ENCODE measurements around the gene VAMP2. TPM values are rescaled to one million over a fixed set of nuclear protein-coding genes. Genes with fewer than 3 reads are reported as not detected.

Gene VAMP2
- total and polyA plus RNA-seq, 9 of the 15 experiments (the other 6 are each of a cell fraction or from before 2014, with no cell fraction given): 2.3 to 31.8 (median 6.0) TPM

DNA sequence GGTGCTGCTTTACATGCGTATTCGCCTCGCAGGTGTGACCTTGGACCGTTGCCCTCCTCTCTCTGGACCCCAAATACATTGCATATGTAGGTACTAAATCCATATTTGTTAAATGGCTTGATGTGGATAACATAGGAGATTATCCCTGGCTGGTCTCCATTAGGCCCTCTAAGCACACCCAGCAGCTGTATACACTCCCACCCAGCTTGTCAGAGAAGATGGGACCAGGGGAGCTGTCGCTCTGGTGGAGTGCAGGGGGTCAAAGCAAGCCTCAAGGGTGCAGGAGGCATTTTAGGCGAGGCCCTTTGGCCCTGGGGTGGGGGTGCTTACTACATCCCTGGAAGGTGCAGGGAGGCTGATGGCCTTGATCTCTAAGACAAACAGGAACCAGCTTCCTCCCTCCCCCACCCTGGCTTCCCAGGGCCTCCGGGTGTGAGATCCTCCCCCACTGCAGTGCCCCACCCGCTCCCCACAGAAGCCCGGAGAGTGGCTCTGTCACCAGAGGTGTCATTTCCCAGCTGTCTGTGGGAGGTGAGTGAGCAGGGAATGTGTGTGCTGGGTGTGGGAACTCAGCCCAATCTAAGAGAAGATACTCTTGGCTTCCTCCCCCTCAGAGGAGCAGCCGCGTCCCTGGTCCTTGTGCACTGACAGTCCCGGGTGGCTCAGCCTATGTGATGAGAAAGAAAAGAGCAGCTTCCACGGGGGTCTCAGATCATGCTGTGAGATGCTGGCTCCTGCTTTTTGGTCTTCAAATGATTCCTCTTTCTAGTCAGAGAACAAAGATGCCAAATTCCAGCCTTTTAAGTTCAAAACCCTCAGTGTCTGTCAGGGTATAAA lies 1.4 kb upstream of the VAMP2 start (continued):
- TF ChIP-seq ZNF830 (CRISPR knock-in tag; IDR thresholded peaks at IDR 0.05) (no peak), COPS2 (conservative IDR thresholded peaks at IDR 0.05) (no peak), IRF2 (CRISPR knock-in tag; IDR thresholded peaks at IDR 0.05) (no peak), SRSF1 (IDR thresholded peaks at IDR 0.05; ENCODE audit: low read depth, low read length) (no peak), SIRT6 (IDR thresholded peaks at IDR 0.05; ENCODE audit: low read depth, low read length) (no peak), ZC3H11A (IDR thresholded peaks at IDR 0.05; ENCODE audit: low read depth, low read length) (no peak), ATF6 (CRISPR knock-in tag; IDR thresholded peaks at IDR 0.05) (no peak), DACH1 (IDR thresholded peaks at IDR 0.05; ENCODE audit: partially characterized antibody) (no peak), FOXA1 (IDR thresholded peaks at IDR 0.05; ENCODE audit: borderline replicate concordance) (no peak), TCF3 (CRISPR knock-in tag; IDR thresholded peaks at IDR 0.05) (peak; percentile 44; the same call in 1 of the 2 replicates), NFATC3 (IDR thresholded peaks at IDR 0.05) (no peak), ZFP30 (CRISPR knock-in tag; IDR thresholded peaks at IDR 0.05; ENCODE audit: borderline replicate concordance) (no peak), DEAF1 (CRISPR knock-in tag; IDR thresholded peaks at IDR 0.05) (no peak), MLX (CRISPR knock-in tag; conservative IDR thresholded peaks at IDR 0.05) (no peak), ELF2 (CRISPR knock-in tag; IDR thresholded peaks at IDR 0.05) (no peak), ZNF274 (IDR thresholded peaks at IDR 0.05; ENCODE audit: borderline replicate concordance, low read depth, low read length) (no peak), RFX7 (CRISPR knock-in tag; IDR thresholded peaks at IDR 0.05) (no peak), HDAC3 (IDR thresholded peaks at IDR 0.05; ENCODE audit: borderline replicate concordance, partially characterized antibody) (no peak), ZBTB8A (IDR thresholded peaks at IDR 0.05; ENCODE audit: partially characterized antibody) (no peak), ZNF121 (CRISPR knock-in tag; conservative IDR thresholded peaks at IDR 0.05) (no peak), GATAD2A (IDR thresholded peaks at IDR 0.05) (peak; percentile 95), ZNF253 (CRISPR knock-in tag; conservative IDR thresholded peaks at IDR 0.05) (no peak), CXXC5 (CRISPR knock-in tag; IDR thresholded peaks at IDR 0.05) (0 out of 2 replicates have a peak, but pooled peaks have one; percentile 13)
- TF ChIP-seq, protein P1, sequence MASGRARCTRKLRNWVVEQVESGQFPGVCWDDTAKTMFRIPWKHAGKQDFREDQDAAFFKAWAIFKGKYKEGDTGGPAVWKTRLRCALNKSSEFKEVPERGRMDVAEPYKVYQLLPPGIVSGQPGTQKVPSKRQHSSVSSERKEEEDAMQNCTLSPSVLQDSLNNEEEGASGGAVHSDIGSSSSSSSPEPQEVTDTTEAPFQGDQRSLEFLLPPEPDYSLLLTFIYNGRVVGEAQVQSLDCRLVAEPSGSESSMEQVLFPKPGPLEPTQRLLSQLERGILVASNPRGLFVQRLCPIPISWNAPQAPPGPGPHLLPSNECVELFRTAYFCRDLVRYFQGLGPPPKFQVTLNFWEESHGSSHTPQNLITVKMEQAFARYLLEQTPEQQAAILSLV (tag; IDR thresholded peaks at IDR 0.05): no peak
